ENCODE measurements around the gene NRDC.

The NRDC gene

DNA sequence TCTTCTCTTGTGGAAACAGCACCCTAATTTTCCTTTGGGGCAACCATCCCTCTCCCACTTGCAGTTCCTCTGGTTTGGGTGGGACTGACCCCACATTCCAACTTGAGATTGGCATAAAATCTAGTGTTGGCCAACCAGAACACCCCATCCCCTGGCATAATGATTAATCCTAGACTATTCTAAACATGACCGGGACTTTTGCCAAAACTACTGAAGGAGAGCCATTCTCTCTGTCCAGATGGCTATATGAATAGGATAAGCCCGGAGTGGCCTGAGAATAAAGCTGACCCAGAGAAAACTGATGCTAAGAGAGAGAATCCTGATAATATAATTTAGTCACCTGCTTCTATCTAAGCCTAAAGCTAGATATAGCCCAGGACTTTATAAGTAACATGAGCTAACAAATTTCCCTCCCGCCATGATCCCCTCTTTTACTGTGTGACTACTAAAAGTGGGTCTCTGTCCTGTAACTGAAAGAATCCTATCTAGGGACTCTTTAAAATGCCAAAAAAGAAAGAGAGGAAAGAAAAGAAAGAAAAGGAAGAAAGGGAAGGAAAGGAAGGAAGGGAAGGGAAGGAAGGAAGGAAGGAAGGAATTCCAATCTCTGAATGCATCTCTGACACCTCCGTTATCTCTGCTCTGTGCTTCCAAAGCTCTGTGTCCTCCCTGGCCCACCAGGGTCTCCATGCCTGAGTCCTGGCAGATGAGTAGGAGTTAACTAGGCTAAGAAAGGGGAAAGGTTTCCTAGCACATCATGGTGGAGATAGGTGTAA is 28.0 kb upstream of the NRDC start:
- TF ChIP-seq CTCF (IDR thresholded peaks at IDR 0.05): no peak

GRCh38 chr1:51902456-51902855 is 23.9 kb upstream of the NRDC start:
- TF ChIP-seq CTCF (IDR thresholded peaks at IDR 0.05): no peak

DNA sequence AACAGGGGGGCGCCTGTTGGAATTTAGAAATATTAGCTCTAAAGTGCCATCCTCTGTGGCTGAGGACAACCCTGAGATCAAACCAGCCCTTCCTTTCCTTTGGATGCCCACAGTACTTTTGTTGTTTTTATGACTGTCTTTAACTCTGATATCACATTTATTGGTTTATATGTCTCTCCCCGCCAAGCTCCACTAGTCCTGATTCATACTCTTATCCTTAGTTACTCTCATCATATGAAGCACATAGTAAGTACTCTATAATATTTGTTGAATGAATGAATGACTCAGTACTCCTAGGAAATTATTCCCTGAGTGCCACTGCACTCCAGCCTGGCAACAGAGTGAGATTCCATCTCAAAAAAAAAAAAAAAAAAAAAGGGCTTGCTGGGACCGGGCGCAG is 22.6 kb upstream of the NRDC start:
- no peak for TF ChIP-seq CTCF (IDR thresholded peaks at IDR 0.05)

- TF ChIP-seq CTCF (IDR thresholded peaks at IDR 0.05): no peak
Observed at GRCh38 chr1:51899022-51899421, 20.5 kb upstream of the NRDC start.

- no peak for TF ChIP-seq CTCF (IDR thresholded peaks at IDR 0.05)
Observed at GRCh38 chr1:51898090-51898734, 19.7 kb upstream of the NRDC start.

DNA sequence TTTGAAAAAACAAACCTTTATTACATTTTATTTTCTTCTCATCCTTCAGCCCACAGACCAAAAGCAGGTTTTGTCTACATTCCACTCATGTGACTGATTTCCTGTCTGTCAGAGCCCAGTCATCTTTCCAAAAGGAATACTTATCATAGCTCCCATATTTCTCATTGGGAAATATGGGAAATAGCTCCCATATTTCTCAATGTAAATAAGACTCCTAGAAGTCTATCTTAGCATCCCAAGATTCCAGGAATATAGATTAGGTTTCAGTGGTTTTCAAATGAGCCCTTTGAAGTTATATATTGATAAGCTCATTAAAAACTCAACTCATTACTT is 19.1 kb upstream of the NRDC start:
- no peak for TF ChIP-seq CTCF (IDR thresholded peaks at IDR 0.05)

DNA sequence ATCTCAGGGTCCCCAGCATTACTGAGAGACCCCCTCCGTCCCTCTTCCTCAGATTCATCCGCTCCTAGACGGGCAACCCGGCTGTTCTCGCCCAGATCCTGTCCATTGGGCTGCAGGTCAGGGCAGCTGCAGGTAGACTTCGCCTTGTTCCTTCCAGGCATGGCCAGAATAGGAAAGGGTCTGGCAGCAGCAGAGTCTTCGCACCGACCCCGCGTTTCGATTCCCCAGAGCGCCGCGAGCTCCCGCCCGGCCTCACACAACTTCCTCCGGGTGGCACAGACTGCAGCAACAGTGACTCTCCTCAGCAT is 265 bp downstream of the NRDC start:
- TF ChIP-seq CTCF (IDR thresholded peaks at IDR 0.05): no peak

Data from LNCAP (cell line).